Brain microvascular endothelial cell (primary cell): Measurements from ENCODE around the gene INSYN2B.

ENCODE experiments used
- DNase-seq: peaks from one replicate; pipeline ENCODE4 v3.0.0-alpha.2; 2020
- H3K27ac ChIP-seq: fragments of 250-450 bp; sonication (Bioruptor Pico); 2 replicates; pipeline ENCODE4 v1.5.1; 2020; ENCODE audit warnings: mild to moderate bottlenecking, moderate library complexity
- H3K27me3 ChIP-seq: fragments of 250-450 bp; sonication (Bioruptor Pico); replicated peaks from 2 replicates; pipeline ENCODE4 v1.5.1; 2020; ENCODE audit warnings: mild to moderate bottlenecking
- H3K36me3 ChIP-seq: fragments of 250-450 bp; sonication (Bioruptor Pico); replicated peaks from 2 replicates; pipeline ENCODE4 v1.5.1; 2020; ENCODE audit warnings: mild to moderate bottlenecking
- H3K4me3 ChIP-seq: 2 replicates; pipeline ENCODE4 v1.5.1; 2011; ENCODE audit warnings: low read depth, mild to moderate bottlenecking, control low read depth, low read length, moderate library complexity
- CTCF ChIP-seq: IDR thresholded peaks from 2 replicates; pipeline ENCODE4 v1.5.1; 2011; ENCODE audit warnings: low read depth, mild to moderate bottlenecking, moderate library complexity, low read length, control low read depth, inconsistent platforms; ENCODE audit errors: missing control alignments
- in situ Hi-C: cut with HindIII; loops from 2 replicates; pipeline ENCODE4 v1.10.0; 2017; ENCODE audit warnings: low sequenced_read_pairs, low pct_ligation_motif_present

Gene INSYN2B

DNA sequence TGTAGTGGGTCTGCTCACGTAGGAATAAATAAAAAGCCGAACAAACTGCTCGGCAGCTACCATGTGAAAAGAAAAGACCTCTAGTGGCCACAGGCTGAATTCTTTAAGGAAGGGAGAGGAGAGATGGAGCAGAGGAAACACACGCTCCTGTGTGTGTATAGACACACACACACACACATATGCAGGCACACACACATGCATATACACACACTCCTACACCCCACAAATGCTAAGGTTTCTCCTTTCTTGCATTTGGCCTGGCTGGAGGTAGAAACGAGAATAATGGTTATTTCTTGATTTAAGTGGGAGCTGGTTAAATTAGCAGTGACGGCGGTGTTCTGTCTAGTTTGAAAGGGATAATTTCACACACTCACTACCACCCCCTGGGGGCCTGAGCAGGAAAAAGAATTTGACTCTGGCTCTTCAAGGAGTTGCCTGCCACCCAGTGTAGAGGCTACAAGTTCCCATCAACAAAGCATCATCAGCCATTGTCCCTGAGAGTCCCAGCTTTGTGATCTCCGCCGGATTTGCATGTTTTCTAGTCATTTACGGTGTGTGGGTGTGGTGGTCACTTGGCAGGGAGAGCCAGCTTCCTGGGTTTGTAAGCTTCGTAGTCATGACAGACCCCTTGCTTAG, at the start of gene INSYN2B:
INSYN2B (minus strand) TSS at position 78 of the 636 bp plus-strand sequence. CDS start 96,597 bp downstream, outside the sequence.
- peak; percentile 94 for DNase-seq
- peak within 1 kb of the TSS; percentile 9 for H3K27ac ChIP-seq
- H3K36me3 ChIP-seq, result no peaks in the 10 kb centered on the region
- in situ Hi-C loops, result no loop called here
- peak within 1 kb of the TSS; percentile 80 for H3K4me3 ChIP-seq
- no peaks in the 10 kb centered on the region for H3K27me3 ChIP-seq
- peak; percentile 74 for TF ChIP-seq CTCF

DNA sequence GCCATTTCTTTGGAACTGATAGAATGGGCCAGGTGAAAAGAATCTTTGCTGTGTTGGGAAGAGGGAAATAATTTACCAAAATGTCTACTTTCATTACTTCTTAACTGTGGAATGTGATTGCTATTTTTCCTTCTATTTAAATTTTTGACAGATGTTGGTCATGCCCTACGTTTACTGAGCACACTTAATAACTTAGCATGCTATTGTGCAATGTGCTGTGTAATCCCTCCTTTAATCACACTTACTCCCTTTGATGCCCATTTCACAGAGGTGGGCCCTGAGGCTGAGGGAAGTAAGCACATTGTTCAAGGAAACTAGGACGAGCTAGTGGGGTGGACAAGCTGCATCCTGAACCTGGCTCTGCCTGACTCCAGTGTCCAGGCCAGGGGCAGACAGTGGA, 47.8 kb upstream of the INSYN2B start:
- Histone ChIP-seq H3K27ac (no peak overlapping the region), H3K27me3 (no peaks in the 10 kb centered on the region), H3K36me3 (no peaks in the 10 kb centered on the region), H3K4me3 (no peak overlapping the region)
- in situ Hi-C loops, result no loop called here
- TF ChIP-seq CTCF, result no peak
- DNase-seq, result no peak

GRCh38 chr5:170025853-170026252, 45.6 kb upstream of the INSYN2B start:
- Histone ChIP-seq H3K27me3 (no peaks in the 10 kb centered on the region), H3K4me3 (no peak overlapping the region), H3K36me3 (no peaks in the 10 kb centered on the region), H3K27ac (no peak overlapping the region)
- TF ChIP-seq CTCF, result no peak
- no peak for DNase-seq
- in situ Hi-C loops, result no loop called here

DNA sequence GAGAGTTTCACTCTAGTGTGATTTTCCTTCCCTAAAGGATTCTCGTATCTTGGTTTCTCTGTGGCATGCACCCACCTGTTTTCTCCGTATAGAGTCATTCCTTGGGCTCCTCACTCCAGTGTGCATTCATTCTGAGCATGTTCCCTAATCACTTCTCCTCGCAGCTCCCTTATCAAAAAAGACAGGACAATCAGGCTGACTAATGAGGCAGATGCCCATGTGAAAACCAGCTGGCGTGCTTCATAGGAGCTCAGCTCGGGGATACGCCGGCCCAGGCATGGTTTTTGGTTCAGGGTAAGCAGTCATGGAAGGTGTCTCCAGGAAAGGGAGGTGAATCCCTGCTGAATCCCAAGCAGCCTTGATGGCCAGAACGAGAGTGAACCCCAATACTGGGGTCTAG, 41.2 kb upstream of the INSYN2B start:
- no peaks in the 10 kb centered on the region for H3K27me3 ChIP-seq
- no peaks in the 10 kb centered on the region for H3K36me3 ChIP-seq
- no peak for TF ChIP-seq CTCF

DNA sequence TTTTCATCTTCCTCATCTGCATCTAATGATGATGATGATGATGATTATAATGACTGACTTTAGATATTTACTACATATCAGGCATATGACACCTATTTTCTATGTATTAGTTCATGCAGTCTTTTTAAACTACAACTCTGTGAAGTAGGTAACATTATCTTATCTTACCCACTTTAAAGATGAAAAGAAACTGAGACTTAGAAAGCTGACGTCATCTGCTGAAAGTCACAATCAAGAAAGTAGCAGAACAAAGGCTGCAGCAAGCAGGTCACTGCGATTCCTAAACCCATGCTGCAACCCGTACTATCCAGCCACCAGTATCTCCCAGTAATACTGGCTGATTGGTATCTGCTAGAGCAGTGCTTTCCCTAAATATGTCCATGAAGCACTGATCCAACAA, 40.1 kb upstream of the INSYN2B start:
- no peaks in the 10 kb centered on the region for H3K36me3 ChIP-seq
- H3K27me3 ChIP-seq, result no peaks in the 10 kb centered on the region
- H3K4me3 ChIP-seq, result no peak overlapping the region
- in situ Hi-C loops, result no loop called here
- DNase-seq, result no peak
- no peak overlapping the region for H3K27ac ChIP-seq
- TF ChIP-seq CTCF, result no peak

More for the DNA sequence above, 41.2 kb upstream of the INSYN2B start:
- no peak for DNase-seq
- in situ Hi-C loops, result no loop called here
- no peak overlapping the region for H3K27ac ChIP-seq
- no peak overlapping the region for H3K4me3 ChIP-seq

GRCh38 chr5:170012622-170013021, 32.3 kb upstream of the INSYN2B start:
- Histone ChIP-seq H3K36me3 (no peaks in the 10 kb centered on the region), H3K27me3 (no peaks in the 10 kb centered on the region), H3K27ac (no peak overlapping the region), H3K4me3 (no peak overlapping the region)
- no peak for TF ChIP-seq CTCF
- no peak for DNase-seq
- in situ Hi-C loops, result no loop called here
